GM23338 (cell line): ENCODE results near the gene PSMG4. TPM values are rescaled to one million over a fixed set of nuclear protein-coding genes. Genes with fewer than 3 reads are reported as not detected.

Experiments
- REST ChIP-seq: IDR thresholded peaks from one replicate; pipeline ENCODE4 v1.6.1; 2018; ENCODE audit warnings: antibody characterized with exemption; ENCODE audit not compliant: unreplicated experiment
- ZNF331 ChIP-seq: fragments of 250-450 bp; sonication (Bioruptor Pico); IDR thresholded peaks from 2 replicates; pipeline ENCODE4 v1.5.0; 2020; ENCODE audit warnings: low read depth, mild to moderate bottlenecking, moderate library complexity
- ZNF462 ChIP-seq: fragments of 250-450 bp; sonication (Bioruptor Pico); IDR thresholded peaks from 2 replicates; pipeline ENCODE4 v1.5.0; 2020; ENCODE audit warnings: mild to moderate bottlenecking, moderate library complexity
- polyA plus RNA-seq: library from polyadenylated mRNA; unstranded; fragments of >200 nt; fragmentation: Nextera tagmentation; extraction: Ambion mirVana; gene quantifications from 2 replicates; pipeline ENCODE4 v1.2.1, GENCODE V29; 2016
- total RNA-seq: library from RNA; depleted of rRNA; stranded (reverse); fragments of >200 nt; shearing (Covaris generic); gene quantifications from 2 replicates; pipeline ENCODE4 v1.2.3, GENCODE V29; 2014

Gene PSMG4
- total and polyA plus RNA-seq, 2 experiments from 2014 or later: 37.2 to 168 TPM

- TF ChIP-seq REST (no peak), ZNF462 (CRISPR knock-in tag) (no peak), ZNF331 (no peak)
These were observed 15.2 kb downstream of the PSMG4 start (continued) for GRCh38 chr6:3273707-3274521.
